ENCODE data around the gene VPS51.
"Not testable (repeated sequence)": the region's sequence is repeated elsewhere in the genome, so short reads cannot be mapped to it uniquely, and the experiment has no call there.

The VPS51 gene

GRCh38 chr11:65132238-65132987 is 36.4 kb downstream of the VPS51 start:
- in situ Hi-C loops (cut with HindIII; ENCODE audit: low sequenced_read_pairs), result no loop called here

- in situ Hi-C loops (cut with HindIII; ENCODE audit: low sequenced_read_pairs), result no loop called here
Measured at GRCh38 chr11:65132988-65133700, 37.1 kb downstream of the VPS51 start.

- in situ Hi-C loops (cut with HindIII; ENCODE audit: low sequenced_read_pairs), result no loop called here
Measured at GRCh38 chr11:65133724-65134123, 37.7 kb downstream of the VPS51 start.

- in situ Hi-C loops (cut with HindIII; ENCODE audit: low sequenced_read_pairs), result no loop called here
Measured at GRCh38 chr11:65134240-65134951, 38.4 kb downstream of the VPS51 start, which contains the start of gene SYVN1. SYVN1 (minus strand) TSS chr11:65134519; CDS start chr11:65133601, 918 bp downstream.

- in situ Hi-C loops (cut with HindIII; ENCODE audit: low sequenced_read_pairs), result no loop called here
Measured at GRCh38 chr11:65134952-65135632, 39.1 kb downstream of the VPS51 start.

- in situ Hi-C loops (cut with HindIII; ENCODE audit: low sequenced_read_pairs), result no loop called here
Measured at GRCh38 chr11:65135633-65136145, 39.7 kb downstream of the VPS51 start.

- in situ Hi-C loops (cut with HindIII; ENCODE audit: low sequenced_read_pairs), result no loop called here
Measured at GRCh38 chr11:65136515-65137096, 40.6 kb downstream of the VPS51 start.

- in situ Hi-C loops (cut with HindIII; ENCODE audit: low sequenced_read_pairs), result no loop called here
Measured at GRCh38 chr11:65141896-65142494, 46.0 kb downstream of the VPS51 start.

GRCh38 chr11:65147352-65148075 is 51.5 kb downstream of the VPS51 start:
- in situ Hi-C loops (cut with HindIII; ENCODE audit: low sequenced_read_pairs), result no loop called here

- in situ Hi-C loops (cut with HindIII; ENCODE audit: low sequenced_read_pairs), result no loop called here
Measured at GRCh38 chr11:65148657-65149056, 52.6 kb downstream of the VPS51 start.

GRCh38 chr11:65150131-65150508 is 54.1 kb downstream of the VPS51 start:
- in situ Hi-C loops (cut with HindIII; ENCODE audit: low sequenced_read_pairs), result not testable (repeated sequence)

- in situ Hi-C loops (cut with HindIII; ENCODE audit: low sequenced_read_pairs), result no loop called here
Measured at GRCh38 chr11:65150509-65151299, 54.7 kb downstream of the VPS51 start.

- in situ Hi-C loops (cut with HindIII; ENCODE audit: low sequenced_read_pairs), result no loop called here
Measured at GRCh38 chr11:65151331-65151899, 55.4 kb downstream of the VPS51 start.

- in situ Hi-C loops (cut with HindIII; ENCODE audit: low sequenced_read_pairs), result no loop called here
Measured at GRCh38 chr11:65152122-65152521, 56.1 kb downstream of the VPS51 start.

GRCh38 chr11:65156256-65156655 is 60.2 kb downstream of the VPS51 start:
- in situ Hi-C loops (cut with HindIII; ENCODE audit: low sequenced_read_pairs), result no loop called here

GRCh38 chr11:65156926-65157325 is 60.9 kb downstream of the VPS51 start:
- in situ Hi-C loops (cut with HindIII; ENCODE audit: low sequenced_read_pairs), result no loop called here

GRCh38 chr11:65157336-65157735 is 61.3 kb downstream of the VPS51 start:
- in situ Hi-C loops (cut with HindIII; ENCODE audit: low sequenced_read_pairs), result no loop called here

- in situ Hi-C loops (cut with HindIII; ENCODE audit: low sequenced_read_pairs), result no loop called here
Measured at GRCh38 chr11:65159012-65159411, 63.0 kb downstream of the VPS51 start.
